OCI-LY7 (cell line): ENCODE results near the gene ADAMTS8. TPM values are rescaled to one million over a fixed set of nuclear protein-coding genes. Genes with fewer than 3 reads are reported as not detected.

Experiments
- BruUV-seq: library from RNA; stranded (reverse); fragments of 400-500 nt; replicated peaks from 2 replicates; lab custom pipeline; 2021; lab: Mats Ljungman, UMichigan
- CTCF ChIA-PET: fragments of 300-600 bp; sonication (Branson Sonifier 250); formaldehyde crosslinking; loops from one replicate; lab custom pipeline; 2022; ENCODE audit warnings: antibody characterized with exemption; ENCODE audit not compliant: unreplicated experiment; lab: Charles Lee
- POLR2A ChIA-PET: fragments of 300-600 bp; sonication (Branson Sonifier 250); formaldehyde crosslinking; loops from one replicate; lab custom pipeline; 2022; ENCODE audit warnings: antibody characterized with exemption; lab: Charles Lee
- DNase-seq: peaks from one replicate; pipeline ENCODE4 v3.0.0-alpha.2; 2015; ENCODE audit warnings: low spot score
- H2AFZ ChIP-seq: fragments of 200-600 bp; sonication (generic), shearing (Covaris generic); 2 replicates; pipeline ENCODE4 v1.6.1; 2014; ENCODE audit warnings: mild to moderate bottlenecking, antibody characterized with exemption, low read length, moderate library complexity
- H3K27ac ChIP-seq: fragments of 200-600 bp; sonication (generic); 2 replicates; pipeline ENCODE4 v1.5.1; 2014; ENCODE audit warnings: mixed run types, low read depth, mild to moderate bottlenecking, moderate library complexity, low read length, inconsistent platforms; ENCODE audit not compliant: poor library complexity, severe bottlenecking
- H3K36me3 ChIP-seq: fragments of 200-600 bp; sonication (generic); 2 replicates; pipeline ENCODE4 v1.6.1; 2014; ENCODE audit warnings: mild to moderate bottlenecking, antibody characterized with exemption, low read length, moderate library complexity, mixed read lengths; ENCODE audit not compliant: insufficient read depth
- H3K4me1 ChIP-seq: fragments of 200-600 bp; sonication (generic); 2 replicates; pipeline ENCODE4 v1.5.1; 2014; ENCODE audit warnings: mild to moderate bottlenecking, low read length; ENCODE audit not compliant: insufficient read depth, poor library complexity, severe bottlenecking
- H3K4me2 ChIP-seq: fragments of 200-600 bp; sonication (generic); 2 replicates; pipeline ENCODE4 v1.6.1; 2014; ENCODE audit warnings: mild to moderate bottlenecking, low read length
- H3K4me3 ChIP-seq: fragments of 200-600 bp; sonication (generic); 2 replicates; pipeline ENCODE4 v1.5.1; 2014; ENCODE audit warnings: mild to moderate bottlenecking, low read depth, low read length; ENCODE audit not compliant: poor library complexity, severe bottlenecking
- H3K79me2 ChIP-seq: fragments of 200-600 bp; sonication (generic); 2 replicates; pipeline ENCODE4 v1.6.1; 2016; ENCODE audit warnings: low read depth, mild to moderate bottlenecking, low read length, moderate library complexity, mixed read lengths; ENCODE audit not compliant: insufficient read depth
- H3K9me2 ChIP-seq: fragments of 200-600 bp; sonication (generic); 2 replicates; pipeline ENCODE4 v1.6.1; 2016; ENCODE audit warnings: mild to moderate bottlenecking, low read length, mixed read lengths; ENCODE audit not compliant: insufficient read depth
- H3K9me3 ChIP-seq: fragments of 200-600 bp; sonication (generic); 2 replicates; pipeline ENCODE4 v1.6.1; 2014; ENCODE audit warnings: mild to moderate bottlenecking, mixed run types, low read length, mixed read lengths
- H4K20me1 ChIP-seq: fragments of 200-600 bp; sonication (generic); 2 replicates; pipeline ENCODE4 v1.6.1; 2014; ENCODE audit warnings: mild to moderate bottlenecking, antibody characterized with exemption, low read length, moderate library complexity, mixed read lengths; ENCODE audit not compliant: insufficient read depth
- CTCF ChIP-seq: fragments of 200-600 bp; sonication (generic); conservative IDR thresholded peaks from 2 replicates; pipeline ENCODE4 v1.5.1; 2014; ENCODE audit warnings: mild to moderate bottlenecking, antibody characterized with exemption, low read length, moderate library complexity, mixed read lengths
- EZH2phosphoT487 ChIP-seq: fragments of 200-600 bp; sonication (generic); IDR thresholded peaks from 2 replicates; pipeline ENCODE4 v1.6.1; 2018; ENCODE audit warnings: low read depth, borderline replicate concordance, mild to moderate bottlenecking, mixed run types, antibody characterized with exemption, low read length, moderate library complexity, mixed read lengths
- intact Hi-C: fragments of 100-400 bp; cut with micrococcal nuclease; formaldehyde crosslinking; loops from one replicate; pipeline ENCODE4 v1.10.0; 2022; ENCODE audit not compliant: unreplicated experiment
- total RNA-seq, 2 experiments: library from RNA; depleted of rRNA in 1 of 2; stranded (reverse); fragments of >200 nt in 1 of 2; shearing (Covaris generic) in 1 of 2; gene quantifications; 2 replicates each; pipeline ENCODE4 v1.2.3, GENCODE V29; 2014 to 2022

Gene ADAMTS8
- total RNA-seq, 2 experiments from 2014 or later: not detected

- no TSS peak for BruUV-seq
- intact Hi-C loops: no loop called here
- Histone ChIP-seq H2AFZ (no peak overlapping the region), H3K4me3 (no peak overlapping the region), H3K27ac (no peak overlapping the region), H3K4me2 (no peak overlapping the region), H3K9me2 (no peaks in the 10 kb centered on the region), H4K20me1 (no peaks in the 10 kb centered on the region), H3K9me3 (no peaks in the 10 kb centered on the region), H3K36me3 (no peaks in the 10 kb centered on the region), H3K79me2 (no peaks in the 10 kb centered on the region), H3K4me1 (no peaks in the 10 kb centered on the region)
- TF ChIP-seq EZH2phosphoT487 (no peak), CTCF (no peak)
- CTCF ChIA-PET: no interaction called here
- POLR2A ChIA-PET: no interaction called here
- DNase-seq: no peak
Observed at GRCh38 chr11:130411223-130411622, 17.2 kb downstream of the ADAMTS8 start.

GRCh38 chr11:130409594-130410388 is 18.6 kb downstream of the ADAMTS8 start:
- no peak for DNase-seq
- no peaks in the 10 kb centered on the region for H4K20me1 ChIP-seq
- H3K36me3 ChIP-seq: no peaks in the 10 kb centered on the region
- no peak overlapping the region for H2AFZ ChIP-seq
- H3K9me2 ChIP-seq: no peaks in the 10 kb centered on the region
- CTCF ChIA-PET: no interaction called here
- H3K27ac ChIP-seq: no peak overlapping the region
- POLR2A ChIA-PET: no interaction called here
- no peak overlapping the region for H3K4me3 ChIP-seq
- intact Hi-C loops: no loop called here
- no peaks in the 10 kb centered on the region for H3K9me3 ChIP-seq
- BruUV-seq: no TSS peak
- no peaks in the 10 kb centered on the region for H3K79me2 ChIP-seq
- no peaks in the 10 kb centered on the region for H3K4me1 ChIP-seq
- TF ChIP-seq CTCF (no peak), EZH2phosphoT487 (no peak)
- no peak overlapping the region for H3K4me2 ChIP-seq

- H3K9me3 ChIP-seq: no peaks in the 10 kb centered on the region
- H3K27ac ChIP-seq: no peak overlapping the region
- H3K36me3 ChIP-seq: no peaks in the 10 kb centered on the region
- BruUV-seq: no TSS peak
- no peaks in the 10 kb centered on the region for H3K4me1 ChIP-seq
- H3K9me2 ChIP-seq: no peaks in the 10 kb centered on the region
- intact Hi-C loops: no loop called here
- no peak overlapping the region for H3K4me2 ChIP-seq
- no peak for DNase-seq
- CTCF ChIA-PET: no interaction called here
- H3K79me2 ChIP-seq: no peaks in the 10 kb centered on the region
- no peak overlapping the region for H2AFZ ChIP-seq
- no peaks in the 10 kb centered on the region for H4K20me1 ChIP-seq
- no peak for TF ChIP-seq CTCF
- no peak for TF ChIP-seq EZH2phosphoT487
- no peak overlapping the region for H3K4me3 ChIP-seq
- POLR2A ChIA-PET: no interaction called here
Observed at GRCh38 chr11:130408901-130409300, 19.5 kb downstream of the ADAMTS8 start.
